NCI-H2227 treated with DMSO at 0.1 percent for 48 hours (cell line): Measurements from ENCODE around the gene ABHD17C.

Experiments used
- DNase-seq: peaks from one replicate; lab custom pipeline; 2025; lab: John Stamatoyannopoulos, UW

Gene ABHD17C

GRCh38 chr15:80689716-80690115, 5.4 kb upstream of the ABHD17C start:
- no peak for DNase-seq

- no peak for DNase-seq
Observed at GRCh38 chr15:80691575-80691974, 3.5 kb upstream of the ABHD17C start.

DNA sequence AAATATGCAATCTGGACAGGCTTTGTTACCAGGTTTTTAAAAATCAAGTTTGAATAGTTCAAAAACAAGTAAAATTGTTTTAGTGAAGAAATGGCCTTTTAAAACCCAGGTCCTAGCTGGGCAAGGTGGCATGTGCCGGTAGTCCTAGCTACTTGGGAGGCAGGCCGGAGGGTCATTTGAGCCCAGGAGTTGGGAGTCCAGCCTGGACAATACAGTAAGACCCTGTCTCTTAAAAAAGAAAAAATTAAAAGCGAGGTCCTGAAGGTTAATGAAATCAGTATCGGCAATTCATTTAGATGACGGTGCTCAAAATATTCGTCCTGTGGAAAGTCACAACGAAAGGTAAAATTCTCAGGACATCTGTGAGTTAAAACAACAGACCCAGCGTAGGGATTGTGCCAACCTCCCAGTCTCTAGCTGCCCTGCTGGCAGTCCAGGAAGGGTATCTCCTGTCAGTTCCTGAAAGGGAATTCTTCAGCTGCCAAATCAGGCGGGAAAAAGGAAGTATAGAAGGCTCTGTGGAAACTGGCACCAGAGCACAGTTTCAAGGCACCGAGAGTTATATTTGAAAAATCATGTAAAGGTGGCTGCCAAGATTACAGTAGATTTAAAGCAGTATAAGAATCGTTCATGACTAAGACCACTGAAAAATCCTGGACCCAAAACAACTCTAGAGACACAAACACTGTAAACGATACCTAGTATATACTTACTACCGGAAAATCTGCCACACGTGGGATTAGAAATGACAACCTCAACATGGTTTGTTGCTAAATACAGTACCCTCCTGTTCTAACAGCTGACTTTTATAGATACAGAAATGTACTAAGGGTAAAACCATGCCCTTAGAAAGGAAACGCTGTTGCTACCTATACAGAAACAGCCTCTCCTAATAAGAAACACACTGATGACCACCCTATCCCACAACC, 1.2 kb upstream of the ABHD17C start:
- DNase-seq: peak; percentile 6

DNA sequence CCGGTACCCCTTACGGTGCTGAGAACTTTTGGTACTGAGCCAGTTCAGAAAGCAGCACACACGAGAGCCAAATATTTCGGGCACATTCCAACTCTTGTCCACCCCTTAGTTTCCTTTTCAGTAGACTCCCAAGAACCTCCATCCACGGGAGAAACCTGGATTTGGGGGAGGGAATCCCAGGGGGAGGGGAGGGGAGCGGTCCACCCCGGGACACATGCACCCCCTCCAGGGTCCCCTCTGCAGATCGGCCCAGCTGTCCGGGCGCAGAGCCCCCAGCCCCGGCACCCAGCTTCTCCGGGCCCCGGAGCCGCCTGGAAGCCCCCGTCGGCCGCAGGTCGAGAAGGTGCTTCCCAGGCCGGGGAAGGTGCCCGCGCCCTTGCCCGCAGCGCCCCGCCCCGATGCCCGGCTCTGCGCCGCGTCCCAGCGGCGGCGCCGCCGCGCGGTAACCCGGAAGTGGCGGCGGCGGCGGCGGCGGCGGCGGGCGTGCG, 455 bp upstream of the ABHD17C start:
- no peak for DNase-seq

- DNase-seq: no peak
Observed at GRCh38 chr15:80695911-80696661, 976 bp downstream of the ABHD17C start.

- DNase-seq: no peak
Observed at GRCh38 chr15:80697075-80697685, 2.1 kb downstream of the ABHD17C start.

DNA sequence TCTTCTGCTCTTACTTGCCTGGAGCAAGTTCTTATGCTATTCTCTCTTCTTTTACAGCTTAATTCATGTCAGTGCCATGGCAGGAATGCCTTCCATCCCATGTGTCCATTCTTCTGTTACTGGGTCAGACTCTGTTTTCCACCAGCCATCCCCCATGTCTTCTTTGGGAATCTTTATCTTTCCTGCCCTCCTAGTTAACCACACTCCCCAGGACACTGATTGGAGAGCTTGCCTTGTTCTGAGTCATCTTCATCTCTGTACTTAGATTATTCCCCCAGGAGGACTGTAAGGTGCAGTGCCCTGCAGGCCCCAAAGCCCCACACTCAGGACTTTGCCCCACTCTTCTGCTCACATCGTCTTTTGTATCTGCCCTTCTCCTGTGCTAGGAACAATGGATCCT, 3.6 kb downstream of the ABHD17C start:
- DNase-seq: no peak

DNA sequence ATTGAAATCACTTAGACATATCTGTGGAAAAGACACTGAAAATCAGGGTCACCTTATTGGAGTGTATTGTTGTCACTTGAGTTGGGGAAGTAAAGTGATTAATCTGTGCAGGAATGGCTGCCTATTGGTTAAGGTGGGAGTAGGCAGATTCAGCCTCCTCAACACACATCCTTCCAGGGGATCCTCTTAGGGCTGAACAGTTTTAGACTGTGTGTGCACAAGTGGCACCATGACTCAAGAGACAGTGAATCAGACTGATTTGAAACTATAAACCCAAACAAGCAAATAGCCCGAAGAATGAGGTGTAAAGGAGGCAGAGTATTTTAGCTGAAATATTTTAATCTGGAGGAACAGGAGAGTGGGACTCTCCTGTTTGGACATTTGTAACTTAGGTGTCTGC, 4.9 kb downstream of the ABHD17C start:
- no peak for DNase-seq

DNA sequence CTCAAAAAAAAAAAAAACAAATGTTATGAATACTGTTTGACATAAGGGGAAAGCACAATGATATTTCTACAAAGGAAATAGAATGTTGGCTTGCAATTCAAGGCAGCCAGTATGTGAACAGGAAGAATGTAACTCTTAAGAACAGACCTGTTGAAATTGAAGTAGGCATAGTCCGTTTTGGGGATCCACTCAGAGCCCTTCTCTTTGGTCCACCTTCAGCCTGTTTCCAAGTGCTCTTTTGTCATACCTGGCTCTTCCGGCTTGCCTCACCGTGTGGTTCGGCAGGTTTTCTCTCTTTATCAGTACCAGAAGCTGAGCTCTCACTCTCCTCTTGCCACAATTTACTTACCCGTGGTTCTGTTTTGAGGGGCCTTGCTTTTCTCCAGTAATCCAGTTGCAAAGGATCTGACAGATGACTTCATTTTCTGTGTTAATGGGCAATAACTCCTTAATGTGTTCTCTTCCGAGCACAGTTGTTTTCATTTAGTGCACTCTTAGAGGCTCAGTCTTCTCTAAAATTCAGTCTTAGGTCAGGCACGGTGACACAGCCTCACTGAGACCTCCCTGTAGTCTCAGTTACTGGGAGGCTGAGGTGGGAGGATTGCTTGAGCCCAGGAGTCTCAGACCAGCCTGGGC, 6.7 kb downstream of the ABHD17C start:
- DNase-seq: no peak

GRCh38 chr15:80703081-80703480, 8.0 kb downstream of the ABHD17C start:
- no peak for DNase-seq

DNA sequence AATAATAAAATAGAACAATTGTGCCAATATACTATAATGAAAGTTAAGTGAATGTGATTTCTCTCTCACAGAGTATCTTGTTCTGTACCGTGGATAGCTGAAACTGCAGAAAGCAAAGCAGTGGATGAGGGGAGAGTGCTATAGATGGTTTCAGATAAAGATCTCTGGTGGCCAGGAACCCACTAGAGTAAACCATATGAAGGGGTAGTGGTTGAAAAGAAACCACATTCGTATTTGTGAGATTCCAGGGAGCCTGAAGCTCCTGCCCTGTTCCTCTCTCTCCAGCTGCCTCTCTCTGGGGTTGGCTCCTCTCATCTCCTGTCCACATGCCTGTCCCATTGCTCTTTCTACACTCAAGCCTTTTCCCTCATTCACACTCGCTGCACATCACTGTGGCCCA, 8.9 kb downstream of the ABHD17C start:
- DNase-seq: no peak

GRCh38 chr15:80706161-80706560, 11.1 kb downstream of the ABHD17C start:
- no peak for DNase-seq

GRCh38 chr15:80709542-80709941, 14.4 kb downstream of the ABHD17C start:
- no peak for DNase-seq

DNA sequence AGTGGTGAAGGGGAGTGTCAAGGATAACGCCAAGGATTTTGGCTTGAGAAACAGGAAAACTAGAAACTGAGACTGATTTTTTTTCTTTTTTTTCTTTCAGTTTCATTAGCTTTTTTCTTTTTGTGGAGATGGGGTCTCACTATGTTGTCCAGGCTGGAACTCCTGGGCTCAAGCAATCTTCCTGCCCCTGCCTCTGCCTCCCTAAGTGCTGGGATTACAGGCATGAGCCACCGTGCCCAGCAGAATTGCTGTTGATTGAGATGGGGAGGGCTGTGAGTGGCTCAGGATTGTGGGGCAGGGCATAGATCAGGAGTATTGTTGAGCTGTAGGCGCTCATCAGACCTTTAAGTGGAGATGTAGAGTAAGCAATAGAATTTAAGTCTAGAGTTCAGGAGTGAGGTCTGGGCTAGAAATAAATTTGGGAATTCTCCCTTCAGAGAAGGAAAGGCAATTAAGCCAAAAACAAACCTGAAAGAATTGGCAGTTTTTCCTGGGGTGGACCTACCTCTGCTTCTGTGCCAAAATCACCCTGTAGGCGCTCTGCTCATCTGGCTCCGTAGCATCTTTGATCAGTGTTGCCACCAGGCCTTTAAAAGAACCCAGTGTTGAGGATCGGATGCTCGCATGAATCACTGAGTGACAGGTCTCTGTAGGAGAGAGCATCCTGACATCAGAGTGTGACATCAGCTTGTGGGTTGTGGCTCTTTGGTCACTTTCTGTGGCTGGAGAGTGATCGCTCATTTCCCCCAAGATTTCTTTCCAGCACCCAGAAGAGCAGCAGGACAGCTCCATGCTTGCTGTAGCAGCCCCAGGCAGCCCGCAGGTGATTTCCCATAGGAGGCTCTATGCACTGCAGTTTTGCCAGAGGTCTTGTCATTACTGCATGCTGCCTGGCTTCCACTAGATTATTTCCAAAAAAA, 15.8 kb downstream of the ABHD17C start:
- DNase-seq: no peak

DNA sequence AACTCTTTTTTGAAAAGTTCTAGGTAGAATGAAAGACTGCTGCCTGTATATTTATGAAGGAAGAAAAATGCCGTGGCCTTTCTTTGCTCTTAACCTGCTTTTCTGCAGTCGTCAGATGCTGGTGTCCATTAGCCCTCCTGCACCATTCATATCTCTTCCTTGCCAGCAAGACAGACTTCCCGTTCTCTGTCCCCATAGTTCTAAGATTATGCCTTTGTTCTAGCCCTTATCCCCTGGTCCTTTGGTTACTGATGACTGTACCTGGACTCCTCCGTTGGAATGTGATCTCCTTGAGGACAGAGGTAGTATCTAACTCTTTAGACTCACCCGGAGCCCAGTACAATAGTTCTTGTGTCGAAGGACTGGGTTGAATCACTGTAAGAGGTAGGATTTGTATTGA, 16.8 kb downstream of the ABHD17C start:
- DNase-seq: no peak

DNA sequence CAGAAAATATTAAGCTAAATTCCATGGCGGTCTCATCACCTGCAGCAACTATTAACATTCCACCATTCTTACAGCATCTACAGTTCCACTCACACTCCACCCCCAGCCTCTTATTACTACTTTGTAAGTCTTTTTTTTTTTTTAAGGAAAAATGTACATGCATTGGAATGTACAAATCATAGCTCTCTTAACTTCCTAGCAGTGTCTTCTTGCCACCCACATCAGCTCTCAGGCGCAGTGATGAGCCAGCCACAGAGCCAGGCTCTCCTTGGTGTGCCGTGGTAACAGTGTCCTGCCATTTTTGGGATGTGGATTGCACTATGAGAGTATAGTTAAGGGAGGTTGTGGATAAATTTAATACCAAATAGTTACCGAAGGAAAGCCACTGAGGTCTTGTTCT, 17.8 kb downstream of the ABHD17C start:
- DNase-seq: no peak

DNA sequence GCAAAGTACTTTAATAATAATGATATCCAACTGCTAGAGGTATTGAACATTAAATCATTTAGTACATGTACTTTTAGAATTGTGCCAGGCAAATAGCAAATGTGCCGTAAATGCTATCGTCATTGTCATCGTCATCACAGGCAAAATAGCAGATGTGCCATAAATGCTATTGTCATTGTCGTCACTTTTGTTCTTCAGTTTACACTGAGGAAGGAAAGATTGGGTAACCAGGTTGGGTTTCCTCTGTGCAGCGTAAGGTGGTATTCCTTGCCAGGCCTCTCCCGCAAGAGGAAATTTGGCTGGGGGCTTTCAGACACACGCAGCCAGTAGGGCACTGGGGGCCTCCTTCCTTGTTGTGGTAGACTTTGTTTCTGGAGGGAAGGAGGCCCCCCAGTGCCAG, 26.4 kb downstream of the ABHD17C start:
- DNase-seq: no peak

GRCh38 chr15:80722811-80723210, 27.7 kb downstream of the ABHD17C start:
- no peak for DNase-seq

GRCh38 chr15:80727196-80727595, 32.1 kb downstream of the ABHD17C start:
- DNase-seq: no peak

DNA sequence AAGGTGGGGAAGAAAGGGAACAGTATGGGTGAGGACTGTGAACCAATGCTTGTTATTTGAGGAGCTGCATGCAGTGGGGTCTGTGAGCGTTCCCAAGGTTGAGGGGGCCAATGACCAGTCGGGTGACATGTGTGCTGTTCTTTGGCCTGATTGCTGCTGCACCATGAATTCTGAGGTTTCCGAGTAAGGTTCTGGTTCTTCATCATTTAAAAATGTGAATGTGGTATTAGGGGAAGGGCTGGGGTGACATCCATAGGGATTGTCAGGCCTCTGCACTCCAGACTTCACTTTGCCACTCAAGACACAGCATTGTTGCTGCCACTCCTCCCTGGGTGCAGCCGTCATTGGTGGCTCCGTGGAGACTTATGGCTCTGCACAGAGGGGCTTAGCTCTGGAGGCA, 32.5 kb downstream of the ABHD17C start:
- DNase-seq: no peak

DNA sequence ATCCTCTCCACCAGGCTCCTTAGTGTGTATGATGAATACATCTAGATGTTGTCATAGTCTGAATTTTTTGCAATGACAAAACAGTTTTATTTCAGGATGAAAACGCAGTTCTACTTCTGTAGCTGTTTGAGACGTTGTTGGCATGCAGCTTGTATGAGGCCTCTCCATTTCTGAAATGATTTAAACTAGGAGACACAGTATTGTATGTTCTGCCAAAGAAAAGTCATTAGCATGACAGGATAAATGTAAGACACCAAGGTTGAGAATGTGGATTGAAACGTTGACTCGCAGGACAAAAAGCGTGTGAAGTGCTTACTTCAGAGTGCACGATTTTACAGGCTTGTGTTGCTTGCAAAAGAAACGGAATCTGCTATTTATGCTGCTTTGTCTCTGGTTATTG, 35.3 kb downstream of the ABHD17C start:
- no peak for DNase-seq
